ENCODE measurements around the gene SNRNP27.
"Not testable (repeated sequence)": the region's sequence is repeated elsewhere in the genome, so short reads cannot be mapped to it uniquely, and the experiment has no call there.

The SNRNP27 gene

DNA sequence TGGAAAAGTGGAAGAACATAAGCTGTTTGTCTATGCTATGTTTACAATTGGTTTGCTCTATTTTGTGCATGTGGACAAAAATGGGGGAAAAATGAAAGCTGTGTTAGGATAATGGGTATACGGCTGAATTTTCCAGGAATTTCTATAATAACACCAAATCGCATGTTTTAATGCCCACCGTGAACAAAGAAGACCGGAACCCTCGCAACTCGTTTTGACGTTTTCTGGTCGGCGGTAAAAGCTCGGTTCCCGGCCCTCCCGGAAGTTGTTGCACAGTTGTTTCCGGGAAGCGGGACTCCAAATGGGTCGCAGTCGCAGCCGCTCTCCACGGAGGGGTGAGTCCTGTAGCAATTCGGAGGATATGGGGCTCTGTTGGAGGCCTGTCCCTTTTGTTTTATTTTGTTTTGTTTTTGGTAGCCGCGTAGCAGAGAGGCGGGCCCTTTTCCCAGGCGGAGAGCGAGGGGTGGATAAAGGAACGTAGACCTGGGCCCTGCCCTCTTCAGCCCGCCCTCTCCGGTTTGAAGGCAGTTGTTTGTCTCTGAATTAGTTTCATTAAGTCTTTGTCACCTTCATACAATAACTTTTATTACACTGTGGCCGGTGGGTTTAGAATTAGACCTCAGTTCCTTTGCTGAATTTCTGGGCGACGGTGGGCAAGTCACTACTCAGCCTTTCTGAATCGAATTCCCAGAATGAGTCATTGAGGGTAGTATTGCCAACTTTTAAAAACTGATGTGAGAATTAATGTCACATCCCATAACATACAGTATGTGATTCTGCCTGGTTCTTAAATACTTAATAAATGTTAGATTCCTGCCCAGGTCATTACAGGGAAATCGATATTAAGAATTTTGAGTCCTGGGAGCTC, at the start of gene SNRNP27:
SNRNP27 (plus strand) TSS at position 273 of the 868 bp plus-strand sequence; CDS start at position 302, 29 bp downstream.
- peak; percentile 22 for DNase-seq

- no peak for DNase-seq
These were observed 49.8 kb upstream of the SNRNP27 start for GRCh38 chr2:69843993-69844392.

- no peak for DNase-seq
These were observed 49.2 kb upstream of the SNRNP27 start for GRCh38 chr2:69844560-69844959.

GRCh38 chr2:69846182-69847067, 47.3 kb upstream of the SNRNP27 start:
- no peak for DNase-seq

- DNase-seq = no peak
These were observed 46.5 kb upstream of the SNRNP27 start for GRCh38 chr2:69847068-69847828.

- DNase-seq = no peak
These were observed 45.5 kb upstream of the SNRNP27 start for GRCh38 chr2:69848186-69848790.

DNA sequence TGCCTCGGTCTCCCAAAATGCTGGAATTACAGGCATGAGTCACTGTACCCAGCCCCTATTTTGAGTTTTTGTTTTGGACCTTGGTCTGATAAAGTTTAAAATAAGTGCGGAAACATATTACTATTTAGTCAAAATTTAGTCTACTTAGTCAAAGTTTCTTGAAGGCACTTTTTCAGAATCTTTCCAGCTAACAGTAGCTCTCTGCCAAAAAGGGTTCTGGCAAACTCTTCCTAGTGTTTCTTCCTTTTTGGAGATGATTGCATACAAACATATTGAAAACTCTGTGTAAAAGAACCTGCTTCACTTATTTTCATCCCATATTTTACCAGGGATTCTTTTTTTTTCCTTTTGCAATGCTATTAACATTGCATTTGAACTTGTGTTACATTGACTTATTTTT, 35.5 kb upstream of the SNRNP27 start:
- no peak for DNase-seq

- no peak for DNase-seq
These were observed 30.5 kb upstream of the SNRNP27 start for GRCh38 chr2:69863298-69863697.

GRCh38 chr2:69888451-69888850, 5.3 kb upstream of the SNRNP27 start:
- DNase-seq = no peak

GRCh38 chr2:69889302-69889701, 4.5 kb upstream of the SNRNP27 start:
- no peak for DNase-seq

DNA sequence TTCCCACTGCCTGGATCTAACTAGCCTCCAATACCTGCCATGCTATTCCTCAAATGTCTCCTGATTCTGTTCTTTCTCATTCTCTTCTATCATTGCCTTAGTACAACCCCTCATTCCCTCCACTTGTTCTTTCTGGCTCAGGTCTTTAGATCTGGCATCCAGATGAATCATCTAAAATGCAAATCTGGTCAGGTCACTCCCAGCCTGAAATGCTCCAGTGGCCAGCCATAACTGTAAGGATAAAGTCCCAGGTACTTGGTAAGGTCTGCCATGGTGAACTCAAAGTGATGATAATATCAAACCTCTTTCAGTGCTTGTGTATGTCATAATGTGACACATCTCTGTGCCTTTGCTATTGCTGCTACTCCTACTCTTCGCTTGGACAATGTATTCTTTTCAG, 2.9 kb upstream of the SNRNP27 start:
- DNase-seq = no peak

DNA sequence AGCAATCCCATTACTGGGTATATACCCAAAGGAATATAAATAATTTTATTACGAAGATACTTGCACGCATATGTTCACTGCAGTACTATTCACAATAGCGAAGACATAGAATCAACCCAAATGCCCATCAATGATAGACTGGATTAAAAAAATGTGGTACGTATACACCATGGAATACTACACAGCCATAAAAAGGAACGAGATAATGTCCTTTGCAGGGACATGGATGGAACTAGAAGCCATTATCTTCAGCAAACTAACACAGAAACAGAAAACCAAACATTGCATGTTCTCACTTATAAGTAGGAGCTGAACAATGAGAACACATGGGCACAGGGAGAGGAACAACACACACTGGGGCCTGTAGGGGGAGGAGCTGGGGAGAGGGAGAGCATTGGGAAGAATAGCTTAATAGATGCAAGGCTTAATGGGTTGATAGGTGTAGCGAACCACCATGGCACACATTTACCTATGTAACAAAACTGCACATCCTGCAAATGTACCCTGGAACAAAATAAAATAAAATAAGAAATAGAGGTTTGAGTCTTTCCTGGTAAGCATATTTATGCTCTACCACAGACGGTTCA, 825 bp upstream of the SNRNP27 start:
- not testable (repeated sequence) for DNase-seq

GRCh38 chr2:69894737-69895136, 981 bp downstream of the SNRNP27 start:
- not testable (repeated sequence) for DNase-seq

DNA sequence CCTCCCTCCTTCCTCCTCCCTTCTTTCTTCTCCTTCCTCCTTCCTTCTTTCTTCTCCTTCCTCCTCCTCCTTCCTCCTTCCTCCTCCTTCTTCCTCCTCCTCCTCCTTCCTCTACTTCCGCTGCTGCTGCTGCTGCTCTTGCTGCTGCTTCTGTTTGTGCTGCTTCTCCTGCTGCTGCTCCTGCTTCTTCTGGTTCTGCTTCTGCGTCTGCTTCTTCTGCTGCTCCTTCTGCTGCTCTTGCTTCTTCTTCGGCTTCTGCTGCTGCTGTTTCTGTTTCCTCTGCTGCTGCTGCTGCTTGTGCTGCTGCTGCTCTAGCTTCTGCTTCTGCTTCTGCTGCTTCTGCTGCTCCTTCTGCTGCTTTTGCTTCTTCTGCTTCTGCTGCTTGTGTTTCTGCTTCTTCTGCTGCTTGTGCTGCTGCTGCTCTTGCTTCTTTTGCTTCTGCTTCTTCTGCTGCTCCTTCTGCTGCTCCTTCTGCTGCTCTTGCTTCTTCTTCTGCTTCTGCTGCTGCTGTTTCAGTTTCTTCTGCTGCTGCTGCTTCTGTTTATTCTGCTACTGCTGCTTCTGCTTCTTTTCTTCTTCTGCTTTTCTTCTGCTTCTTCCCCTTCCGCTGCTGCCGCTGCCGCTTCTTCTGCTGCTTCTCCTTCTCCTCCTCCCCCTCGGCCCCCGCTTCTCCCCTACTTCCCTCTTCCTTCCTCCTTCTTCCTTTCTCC, 8.6 kb downstream of the SNRNP27 start:
- peak; percentile 88 for DNase-seq

GRCh38 chr2:69907216-69907615, 13.5 kb downstream of the SNRNP27 start:
- no peak for DNase-seq

- no peak for DNase-seq
These were observed 18.3 kb downstream of the SNRNP27 start for GRCh38 chr2:69911985-69912563.

- DNase-seq = peak; percentile 100
These were observed 20.6 kb downstream of the SNRNP27 start for GRCh38 chr2:69914164-69914949.

DNA sequence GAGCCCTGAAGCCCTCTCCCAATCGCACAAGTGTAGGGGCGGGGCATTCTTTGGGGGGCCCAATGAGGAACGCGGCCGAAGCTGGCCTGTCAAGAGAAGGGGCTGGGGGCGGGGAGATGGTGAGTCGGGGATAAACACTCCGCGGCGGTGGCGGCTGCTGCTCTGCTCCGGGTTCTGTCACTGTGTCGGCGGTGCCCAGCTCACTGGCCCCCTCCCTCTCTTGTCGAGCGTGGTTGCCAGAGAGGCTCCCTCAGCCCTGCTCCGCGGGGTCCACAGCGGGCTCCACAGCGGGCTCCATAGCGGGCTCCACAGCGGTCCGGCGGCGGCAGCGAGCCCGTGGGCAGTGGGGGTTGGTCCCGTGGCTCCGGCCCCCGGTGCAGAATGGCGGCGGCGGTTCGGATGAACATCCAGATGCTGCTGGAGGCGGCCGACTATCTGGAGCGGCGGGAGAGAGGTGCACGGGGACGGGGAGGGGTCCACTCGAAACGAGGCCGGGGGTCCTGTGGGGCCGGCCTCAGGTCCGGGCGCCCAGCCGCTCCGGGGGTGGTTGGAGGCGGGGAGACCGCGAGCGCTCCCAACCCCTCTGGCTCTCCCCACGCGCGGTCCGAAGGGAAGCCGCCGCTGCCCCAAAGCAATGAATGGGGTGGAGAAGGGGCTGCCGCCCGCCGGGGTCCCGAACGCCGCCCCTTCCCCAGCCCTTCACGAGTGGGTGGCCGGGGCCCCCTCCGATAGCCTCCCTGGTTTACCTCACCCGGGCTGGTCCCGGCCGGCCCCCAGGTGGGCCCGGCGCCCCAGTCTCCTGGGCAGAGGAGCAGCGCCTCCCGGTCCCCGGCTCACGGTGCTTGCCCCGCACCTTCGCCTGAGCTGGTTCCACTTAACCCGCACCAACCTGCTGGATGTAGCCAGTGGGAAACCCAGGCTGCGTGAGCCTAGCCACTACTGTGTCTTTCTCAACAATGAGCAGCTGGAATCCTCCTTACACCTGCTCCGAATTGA, 21.5 kb downstream of the SNRNP27 start, which contains the start of gene MXD1:
MXD1 (plus strand) TSS at position 160 of the 996 bp plus-strand sequence; CDS start at position 382, 222 bp downstream.
- no peak for DNase-seq

GRCh38 chr2:69916106-69916505, 22.4 kb downstream of the SNRNP27 start:
- no peak for DNase-seq

All from SIG-M5 (cell line).